Astrocyte of the cerebellum (primary cell): ENCODE results near the gene TNFRSF19.

Source experiments
- DNase-seq: peaks from one replicate; pipeline ENCODE4 v3.0.0-alpha.2; 2011; ENCODE audit warnings: low read depth
- H3K4me3 ChIP-seq: 2 replicates; pipeline ENCODE4 v1.5.1; 2011; ENCODE audit warnings: mild to moderate bottlenecking, low read depth, low read length, moderate library complexity
- in situ Hi-C: cut with HindIII; loops from 2 replicates; pipeline ENCODE4 v1.10.0; 2017; ENCODE audit warnings: low sequenced_read_pairs
- TF ChIP-seq, protein P1 (sequence below): IDR thresholded peaks from 2 replicates; pipeline ENCODE4 v1.5.1; 2012; ENCODE audit warnings: low read length, low read depth, moderate library complexity, mild to moderate bottlenecking; ENCODE audit errors: missing control alignments

Gene TNFRSF19

DNA sequence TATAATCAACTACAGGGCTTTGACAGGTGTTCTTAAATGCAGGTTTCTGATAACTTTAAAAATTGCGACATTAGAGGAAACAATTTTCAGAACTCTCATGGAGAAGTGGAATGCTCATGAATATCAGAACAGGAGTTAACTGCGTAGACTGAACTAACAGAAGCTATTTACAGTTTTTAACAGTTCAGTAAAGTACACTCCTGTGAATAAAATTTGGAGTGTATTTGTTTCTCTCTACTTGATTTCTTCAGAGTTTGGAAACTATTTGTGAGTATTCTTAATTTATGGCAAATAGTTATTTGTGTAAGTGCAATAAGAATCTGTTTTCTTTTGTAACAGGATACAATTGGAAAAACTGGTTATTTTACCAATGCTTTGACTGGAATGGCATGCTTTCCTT is 114.4 kb downstream of the TNFRSF19 start:
- TF ChIP-seq, protein P1, sequence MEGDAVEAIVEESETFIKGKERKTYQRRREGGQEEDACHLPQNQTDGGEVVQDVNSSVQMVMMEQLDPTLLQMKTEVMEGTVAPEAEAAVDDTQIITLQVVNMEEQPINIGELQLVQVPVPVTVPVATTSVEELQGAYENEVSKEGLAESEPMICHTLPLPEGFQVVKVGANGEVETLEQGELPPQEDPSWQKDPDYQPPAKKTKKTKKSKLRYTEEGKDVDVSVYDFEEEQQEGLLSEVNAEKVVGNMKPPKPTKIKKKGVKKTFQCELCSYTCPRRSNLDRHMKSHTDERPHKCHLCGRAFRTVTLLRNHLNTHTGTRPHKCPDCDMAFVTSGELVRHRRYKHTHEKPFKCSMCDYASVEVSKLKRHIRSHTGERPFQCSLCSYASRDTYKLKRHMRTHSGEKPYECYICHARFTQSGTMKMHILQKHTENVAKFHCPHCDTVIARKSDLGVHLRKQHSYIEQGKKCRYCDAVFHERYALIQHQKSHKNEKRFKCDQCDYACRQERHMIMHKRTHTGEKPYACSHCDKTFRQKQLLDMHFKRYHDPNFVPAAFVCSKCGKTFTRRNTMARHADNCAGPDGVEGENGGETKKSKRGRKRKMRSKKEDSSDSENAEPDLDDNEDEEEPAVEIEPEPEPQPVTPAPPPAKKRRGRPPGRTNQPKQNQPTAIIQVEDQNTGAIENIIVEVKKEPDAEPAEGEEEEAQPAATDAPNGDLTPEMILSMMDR, result no peak
- no peak for DNase-seq
- H3K4me3 ChIP-seq, result no peak overlapping the region
- in situ Hi-C loops, result no loop called here

DNA sequence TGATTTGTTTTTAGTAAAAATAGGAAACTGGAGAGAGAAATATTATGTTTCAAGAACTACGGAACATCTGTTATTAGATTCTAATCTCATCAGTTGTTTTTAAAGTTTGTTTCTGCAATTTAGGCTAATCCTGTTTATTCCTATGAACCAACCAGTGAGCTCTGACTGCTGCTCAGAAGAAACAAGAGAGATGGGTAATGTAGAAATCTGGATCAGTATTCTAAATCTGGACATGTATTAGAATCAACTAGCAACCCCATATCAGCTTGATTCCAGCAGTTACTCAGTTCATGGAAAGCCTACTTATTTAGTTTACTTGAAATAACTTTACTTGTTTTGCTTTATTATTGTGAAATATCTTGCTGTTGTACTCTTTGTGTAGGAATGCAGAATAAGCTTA is 115.2 kb downstream of the TNFRSF19 start:
- H3K4me3 ChIP-seq, result no peak overlapping the region
- no peak for DNase-seq
- TF ChIP-seq, protein P1, result no peak
- in situ Hi-C loops, result no loop called here

DNA sequence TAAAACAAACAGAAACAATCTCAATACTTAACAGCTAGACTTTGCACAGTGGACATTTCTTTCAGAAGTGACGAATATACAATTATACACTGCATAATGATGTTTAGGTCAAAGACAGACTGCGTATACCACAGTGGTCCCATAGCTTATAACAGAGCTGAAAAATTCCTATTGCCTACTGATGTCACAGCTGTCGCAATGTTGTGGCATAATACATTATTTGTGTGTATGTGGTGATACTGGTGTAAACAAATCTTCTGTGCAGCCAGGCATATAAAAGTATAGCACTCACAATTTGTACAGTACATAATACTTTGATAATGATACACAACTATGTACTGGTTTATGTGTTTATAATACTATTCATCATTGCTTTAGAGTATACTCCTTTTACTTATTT is 116.7 kb downstream of the TNFRSF19 start:
- TF ChIP-seq, protein P1, result no peak
- DNase-seq, result no peak
- no peak overlapping the region for H3K4me3 ChIP-seq
- in situ Hi-C loops, result no loop called here

DNA sequence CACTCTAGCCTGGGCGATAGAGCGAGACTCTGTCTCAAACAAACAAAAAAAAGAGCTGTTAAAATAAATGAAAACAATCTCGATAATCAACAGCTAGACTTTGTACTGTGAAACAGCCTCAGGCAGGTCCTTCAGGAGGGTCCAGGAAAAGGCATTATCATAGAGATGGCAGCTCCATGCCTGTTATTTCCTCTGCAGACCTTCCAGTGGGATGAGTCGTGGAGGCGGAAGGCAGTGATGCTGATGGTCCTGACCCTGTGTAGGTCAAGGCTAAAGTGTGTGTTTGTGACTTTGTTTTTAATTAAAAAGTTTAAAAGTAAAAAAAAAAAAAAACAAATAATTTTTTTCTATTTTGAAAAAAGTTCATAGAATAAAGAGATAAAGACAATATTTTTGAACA is 117.4 kb downstream of the TNFRSF19 start:
- no peak for DNase-seq
- in situ Hi-C loops, result no loop called here
- no peak overlapping the region for H3K4me3 ChIP-seq
- TF ChIP-seq, protein P1, result no peak

DNA sequence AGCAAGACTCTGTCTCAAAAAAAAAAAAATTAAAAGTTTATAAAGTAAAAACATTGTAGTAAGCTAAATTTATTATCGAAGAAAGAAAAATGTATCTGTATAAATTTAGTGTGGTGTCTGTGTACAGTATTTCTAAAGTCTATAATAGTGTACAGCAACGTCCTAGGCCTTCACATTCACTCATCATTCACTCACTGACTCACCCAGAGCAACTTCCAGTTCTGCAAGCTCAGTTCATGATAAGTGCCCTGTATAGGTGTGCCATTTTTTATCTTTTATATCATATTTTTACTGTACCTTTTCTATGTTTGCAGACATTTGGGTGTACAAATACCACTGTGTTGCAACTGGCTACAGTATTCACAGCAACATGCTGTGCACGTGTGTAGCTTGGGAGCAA is 118.1 kb downstream of the TNFRSF19 start:
- no peak overlapping the region for H3K4me3 ChIP-seq
- in situ Hi-C loops, result no loop called here
- DNase-seq, result no peak
- TF ChIP-seq, protein P1, result no peak

DNA sequence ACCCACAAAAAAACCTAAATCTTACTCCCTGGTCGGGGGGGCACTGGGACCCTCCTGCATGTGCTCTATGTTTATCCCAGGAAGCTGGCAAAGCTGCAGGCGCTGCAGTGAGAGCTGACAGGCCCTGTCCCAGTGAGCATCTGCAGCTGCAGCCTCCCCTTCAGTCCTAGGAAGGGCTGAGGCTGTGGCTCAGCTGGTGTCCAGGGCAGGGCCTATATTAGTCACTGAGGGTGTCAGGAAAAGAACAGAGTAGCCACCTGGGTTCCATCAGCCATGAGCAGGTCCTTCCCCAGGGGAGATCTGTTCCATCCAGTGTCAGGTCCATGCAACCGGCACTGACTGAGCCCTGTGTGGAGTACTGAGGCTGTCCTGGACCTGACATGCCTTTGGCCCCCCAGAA is 120.5 kb downstream of the TNFRSF19 start:
- TF ChIP-seq, protein P1, result no peak
- in situ Hi-C loops, result no loop called here
- DNase-seq, result no peak
- no peak overlapping the region for H3K4me3 ChIP-seq

DNA sequence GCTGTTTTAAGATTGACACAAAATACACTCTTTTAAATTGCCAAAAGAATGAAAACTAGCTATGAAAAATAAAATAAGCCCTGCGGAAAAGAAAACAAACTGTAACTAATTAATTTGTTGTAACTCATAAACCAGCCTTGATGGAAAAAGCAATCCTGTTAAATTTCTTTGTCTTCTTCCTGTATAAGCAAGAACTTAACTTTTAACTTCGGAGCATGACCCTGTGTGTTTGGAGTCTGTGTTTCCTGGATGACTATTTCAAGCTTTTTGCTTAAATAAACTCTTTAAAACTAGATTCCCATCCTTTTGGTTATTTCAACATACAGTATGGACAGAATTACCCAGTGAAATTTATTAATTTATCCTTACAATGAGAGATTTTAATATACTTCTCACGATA is 122.6 kb downstream of the TNFRSF19 start:
- H3K4me3 ChIP-seq, result no peak overlapping the region
- TF ChIP-seq, protein P1, result no peak
- no peak for DNase-seq
- in situ Hi-C loops, result no loop called here
